ENCODE results near the gene DLGAP1. TPM values are rescaled to one million over a fixed set of nuclear protein-coding genes. Genes with fewer than 3 reads are reported as not detected.
"Not testable (repeated sequence)": the region's sequence is repeated elsewhere in the genome, so short reads cannot be mapped to it uniquely, and the experiment has no call there.

DLGAP1 gene
- total and polyA plus RNA-seq, 2 experiments from 2014 or later: 17.0 to 48.5 TPM

- ATAC-seq (peak; percentile 93), DNase-seq (ENCODE audit: low spot score) (peak; percentile 77)
- H3K4me3 ChIP-seq; H3K79me2 ChIP-seq (replicated peaks; ENCODE audit: insufficient read depth); H3K27me3 Mint-ChIP-seq (ENCODE audit: insufficient read depth, low read depth, poor library complexity); H2AFZ ChIP-seq; H3K27me3 ChIP-seq (ENCODE audit: insufficient read depth); H3K4me2 ChIP-seq; H3K4me3 Mint-ChIP-seq; H3K9me2 ChIP-seq (ENCODE audit: insufficient read depth); H3K36me3 ChIP-seq (ENCODE audit: insufficient read depth); H3K27ac ChIP-seq (ENCODE audit: low read depth); H3F3A ChIP-seq (replicated peaks; ENCODE audit: low read depth); H4K20me1 ChIP-seq (replicated peaks; ENCODE audit: insufficient read depth); H3K27ac Mint-ChIP-seq: not testable (repeated sequence)
- peaks cover 11% of the 10 kb centered on the region for H3K9me3 Mint-ChIP-seq
- H3K4me1 Mint-ChIP-seq: peaks cover 16% of the 10 kb centered on the region
- peaks cover 16% of the 10 kb centered on the region for H3K36me3 Mint-ChIP-seq (ENCODE audit: low read depth)
- H3K4me1 ChIP-seq (ENCODE audit: insufficient read depth): peaks cover 16% of the 10 kb centered on the region
- TF ChIP-seq ZNF114 (CRISPR knock-in tag; IDR thresholded peaks at IDR 0.05) (peak; percentile 72; the same call in 1 of the 2 replicates), CREB1 (CRISPR knock-in tag; IDR thresholded peaks at IDR 0.05; ENCODE audit: low read depth) (0 out of 2 replicates have a peak, but pooled peaks have one; percentile 6), ZNF462 (CRISPR knock-in tag; IDR thresholded peaks at IDR 0.05) (peak; percentile 64; the same call in 1 of the 2 replicates), NANOG (IDR thresholded peaks at IDR 0.05; ENCODE audit: borderline replicate concordance) (0 out of 2 replicates have a peak, but pooled peaks have one; percentile 45)
These were observed 39.7 kb upstream of the DLGAP1 start for GRCh38 chr18:4494703-4495284.

DNA sequence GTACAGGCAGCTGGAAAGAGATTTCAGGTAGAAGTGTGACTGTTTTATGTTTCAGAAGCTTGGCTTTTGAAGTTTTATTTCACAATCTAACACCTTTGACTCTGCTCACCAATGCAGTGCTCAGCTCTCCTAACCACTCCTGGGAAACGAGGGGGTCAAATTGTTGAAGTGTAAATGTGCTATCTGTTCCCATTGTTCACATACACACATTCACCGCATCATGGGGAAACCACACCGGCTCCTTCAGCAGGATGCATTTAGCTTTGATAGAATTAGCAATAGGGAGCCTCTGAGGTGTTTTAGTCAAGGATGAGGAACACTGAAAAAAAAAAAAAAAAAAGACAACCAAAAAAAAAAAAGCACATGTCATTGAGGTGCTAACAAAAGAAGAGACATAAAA is 13.4 kb upstream of the DLGAP1 start:
- Histone ChIP-seq H2AFZ (peak overlapping the region; percentile 2; the same call in 1 of the 2 replicates), H3K27ac (ENCODE audit: low read depth) (no peak overlapping the region), H3K79me2 (replicated peaks; ENCODE audit: insufficient read depth) (no peaks in the 10 kb centered on the region), H3K4me2 (no peak overlapping the region), H3K9me2 (ENCODE audit: insufficient read depth) (no peaks in the 10 kb centered on the region; the same call in 1 of the 2 replicates), H3K27me3 (ENCODE audit: insufficient read depth) (no peaks in the 10 kb centered on the region), H3K4me3 (no peak overlapping the region), H3K4me1 (ENCODE audit: insufficient read depth) (peaks cover 5% of the 10 kb centered on the region), H4K20me1 (replicated peaks; ENCODE audit: insufficient read depth) (no peaks in the 10 kb centered on the region), H3F3A (replicated peaks; ENCODE audit: low read depth) (no peaks in the 10 kb centered on the region), H3K36me3 (ENCODE audit: insufficient read depth) (no peaks in the 10 kb centered on the region)
- peak; percentile 88 for ATAC-seq
- H3K36me3 Mint-ChIP-seq (ENCODE audit: low read depth): no peaks in the 10 kb centered on the region
- H3K27me3 Mint-ChIP-seq (ENCODE audit: insufficient read depth, low read depth, poor library complexity): peaks cover 2% of the 10 kb centered on the region
- H3K4me3 Mint-ChIP-seq: no peak overlapping the region
- DNase-seq (ENCODE audit: low spot score): no peak
- H3K27ac Mint-ChIP-seq: 0 out of 2 replicates have a peak overlapping the region, but pooled peaks have one; percentile 21
- H3K9me3 Mint-ChIP-seq: no peaks in the 10 kb centered on the region; the same call in 1 of the 3 replicates
- H3K4me1 Mint-ChIP-seq: peaks cover 10% of the 10 kb centered on the region; the same call in 2 of the 3 replicates
- TF ChIP-seq, protein P1, sequence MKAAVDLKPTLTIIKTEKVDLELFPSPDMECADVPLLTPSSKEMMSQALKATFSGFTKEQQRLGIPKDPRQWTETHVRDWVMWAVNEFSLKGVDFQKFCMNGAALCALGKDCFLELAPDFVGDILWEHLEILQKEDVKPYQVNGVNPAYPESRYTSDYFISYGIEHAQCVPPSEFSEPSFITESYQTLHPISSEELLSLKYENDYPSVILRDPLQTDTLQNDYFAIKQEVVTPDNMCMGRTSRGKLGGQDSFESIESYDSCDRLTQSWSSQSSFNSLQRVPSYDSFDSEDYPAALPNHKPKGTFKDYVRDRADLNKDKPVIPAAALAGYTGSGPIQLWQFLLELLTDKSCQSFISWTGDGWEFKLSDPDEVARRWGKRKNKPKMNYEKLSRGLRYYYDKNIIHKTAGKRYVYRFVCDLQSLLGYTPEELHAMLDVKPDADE (IDR thresholded peaks at IDR 0.05): no peak
- no peak for TF ChIP-seq EZH2phosphoT487 (IDR thresholded peaks at IDR 0.05; ENCODE audit: unreplicated experiment)
- TF ChIP-seq REST (IDR thresholded peaks at IDR 0.05; ENCODE audit: unreplicated experiment): no peak
- TF ChIP-seq ZNF114 (CRISPR knock-in tag; IDR thresholded peaks at IDR 0.05): no peak
- TF ChIP-seq, protein P2, sequence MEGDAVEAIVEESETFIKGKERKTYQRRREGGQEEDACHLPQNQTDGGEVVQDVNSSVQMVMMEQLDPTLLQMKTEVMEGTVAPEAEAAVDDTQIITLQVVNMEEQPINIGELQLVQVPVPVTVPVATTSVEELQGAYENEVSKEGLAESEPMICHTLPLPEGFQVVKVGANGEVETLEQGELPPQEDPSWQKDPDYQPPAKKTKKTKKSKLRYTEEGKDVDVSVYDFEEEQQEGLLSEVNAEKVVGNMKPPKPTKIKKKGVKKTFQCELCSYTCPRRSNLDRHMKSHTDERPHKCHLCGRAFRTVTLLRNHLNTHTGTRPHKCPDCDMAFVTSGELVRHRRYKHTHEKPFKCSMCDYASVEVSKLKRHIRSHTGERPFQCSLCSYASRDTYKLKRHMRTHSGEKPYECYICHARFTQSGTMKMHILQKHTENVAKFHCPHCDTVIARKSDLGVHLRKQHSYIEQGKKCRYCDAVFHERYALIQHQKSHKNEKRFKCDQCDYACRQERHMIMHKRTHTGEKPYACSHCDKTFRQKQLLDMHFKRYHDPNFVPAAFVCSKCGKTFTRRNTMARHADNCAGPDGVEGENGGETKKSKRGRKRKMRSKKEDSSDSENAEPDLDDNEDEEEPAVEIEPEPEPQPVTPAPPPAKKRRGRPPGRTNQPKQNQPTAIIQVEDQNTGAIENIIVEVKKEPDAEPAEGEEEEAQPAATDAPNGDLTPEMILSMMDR (conservative IDR thresholded peaks at IDR 0.05; ENCODE audit: low read depth in 2 of 2): no peak

Measured in GM23338 (cell line).